ENCODE results near the gene SLC1A5.
A peak's percentile ranks its signal among the peaks of the same experiment; 100 is the strongest.
"Not testable (repeated sequence)": the region's sequence is repeated elsewhere in the genome, so short reads cannot be mapped to it uniquely, and the experiment has no call there.

The SLC1A5 gene

GRCh38 chr19:46797881-46798280 is 9.5 kb upstream of the SLC1A5 start:
- DNase-seq: no peak

GRCh38 chr19:46791944-46792343 is 3.5 kb upstream of the SLC1A5 start:
- no peak for DNase-seq

DNA sequence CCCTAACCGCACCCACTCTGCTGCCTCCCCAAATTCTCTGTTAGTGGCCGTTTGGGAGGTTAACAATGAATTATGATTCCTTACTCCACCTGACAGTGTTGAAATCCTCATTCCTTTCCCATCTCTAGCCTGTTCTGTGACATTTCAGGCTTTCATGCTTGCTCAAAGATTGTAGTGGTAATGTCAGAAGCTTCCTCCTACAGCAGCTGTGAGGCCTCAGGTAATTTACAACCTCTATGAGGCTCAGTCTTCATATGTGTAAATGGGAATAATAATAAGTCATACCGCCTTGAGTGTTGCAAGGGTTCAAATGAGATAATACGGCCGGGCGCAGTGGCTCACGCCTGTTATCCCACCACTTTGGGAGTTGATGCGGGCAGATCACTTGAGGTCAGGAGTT is 977 bp upstream of the SLC1A5 start:
- no peak for DNase-seq

GRCh38 chr19:46788968-46789338 is 559 bp upstream of the SLC1A5 start:
- DNase-seq: no peak

DNA sequence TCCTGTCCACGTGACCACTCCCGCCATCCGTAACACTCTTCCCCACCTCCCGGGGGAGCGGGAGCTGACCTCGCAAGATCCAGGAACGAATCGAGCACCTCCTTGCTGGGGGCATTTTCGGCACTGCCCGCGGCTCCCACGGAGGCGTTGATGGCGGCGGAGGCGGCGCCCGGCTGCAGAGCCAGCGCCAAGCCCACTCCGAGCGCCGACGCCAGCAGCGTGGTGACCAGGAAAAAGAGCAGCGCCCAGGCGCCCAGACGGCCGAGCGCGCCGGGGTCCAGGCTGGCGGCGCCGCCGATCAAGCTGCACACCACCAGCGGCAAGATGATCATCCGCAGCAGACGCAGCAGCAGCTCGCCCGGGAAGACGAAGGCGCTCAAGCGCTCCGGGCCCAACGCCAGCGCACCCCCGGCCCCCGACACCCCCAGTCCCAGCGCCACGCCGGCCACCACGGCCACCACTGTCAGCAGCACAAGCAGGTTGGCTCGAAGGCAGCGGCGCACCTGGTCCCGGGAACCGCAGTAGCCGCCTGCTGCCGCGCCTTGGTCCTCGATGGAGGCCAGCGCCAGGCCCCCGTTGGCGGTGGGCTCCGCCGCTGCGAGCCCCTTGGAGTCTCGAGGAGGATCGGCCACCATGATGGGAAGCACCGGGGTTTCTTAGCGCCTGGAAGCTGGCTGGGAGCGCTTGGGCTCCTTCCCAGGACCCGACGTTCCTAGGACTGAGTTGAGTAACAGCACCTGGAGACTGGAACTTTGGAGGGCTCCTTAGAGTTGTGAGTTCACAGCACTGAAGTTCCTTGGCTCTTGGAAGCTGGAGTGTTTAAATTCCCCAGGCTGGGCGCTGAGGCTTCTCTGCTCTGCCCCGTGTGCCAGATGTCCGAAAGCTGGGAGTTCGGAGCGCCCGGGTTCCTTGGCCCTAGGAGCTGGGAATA is 798 bp downstream of the SLC1A5 start:
- peak; percentile 41 for DNase-seq

GRCh38 chr19:46787040-46787330 is 1.4 kb downstream of the SLC1A5 start:
- DNase-seq: no peak

DNA sequence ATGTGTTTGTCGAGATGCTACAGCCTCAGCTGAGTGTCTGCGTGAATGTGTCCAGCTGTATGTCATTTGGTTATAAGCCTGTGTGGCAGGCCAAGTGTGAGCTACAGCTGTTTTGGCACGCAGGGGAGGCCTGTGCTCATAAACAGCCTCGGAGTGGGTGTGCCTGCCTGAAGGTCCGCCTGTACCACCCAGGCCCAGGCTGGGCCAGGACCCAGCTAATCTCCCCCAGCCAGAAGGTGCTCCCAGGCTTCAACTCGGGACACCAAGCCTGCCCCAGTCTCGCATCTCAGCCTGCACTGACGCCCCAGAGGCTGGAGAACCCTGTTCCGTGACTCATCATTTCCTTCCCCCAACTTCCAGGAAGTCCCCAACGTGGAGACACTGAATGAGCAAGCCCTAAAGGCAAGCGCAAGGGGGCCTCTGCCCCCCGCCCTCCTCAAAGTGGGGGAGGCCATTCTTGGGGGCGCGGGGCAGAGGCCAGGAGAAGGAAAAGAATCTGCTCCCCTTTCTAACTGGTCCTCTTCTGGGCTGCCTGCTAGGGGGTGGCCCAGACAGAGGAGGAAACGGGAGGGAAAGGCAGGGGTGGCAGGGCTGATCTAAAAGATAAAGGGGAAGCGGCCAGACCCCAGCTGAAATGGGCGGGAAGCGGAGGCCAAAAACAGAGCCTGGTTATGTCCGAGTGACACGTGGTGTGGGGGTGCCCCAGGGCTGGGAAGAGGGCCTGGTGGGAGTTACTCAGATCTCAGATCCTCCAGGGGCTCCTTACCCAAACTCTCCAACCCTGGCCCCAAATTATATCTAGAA is 2.0 kb downstream of the SLC1A5 start:
- peak; percentile 47 for DNase-seq

- DNase-seq: no peak
Measured at GRCh38 chr19:46785980-46786235, 2.5 kb downstream of the SLC1A5 start.

- no peak for DNase-seq
Measured at GRCh38 chr19:46785054-46785979, 3.1 kb downstream of the SLC1A5 start.

- peak; percentile 26 for DNase-seq
Measured at GRCh38 chr19:46784262-46785053, 3.9 kb downstream of the SLC1A5 start.

GRCh38 chr19:46783670-46784069 is 4.7 kb downstream of the SLC1A5 start:
- DNase-seq: no peak

- DNase-seq: no peak
Measured at GRCh38 chr19:46782355-46783019, 5.9 kb downstream of the SLC1A5 start.

GRCh38 chr19:46777956-46778645 is 10.3 kb downstream of the SLC1A5 start:
- DNase-seq: not testable (repeated sequence)

- no peak for DNase-seq
Measured at GRCh38 chr19:46776927-46777911, 11.2 kb downstream of the SLC1A5 start.

DNA sequence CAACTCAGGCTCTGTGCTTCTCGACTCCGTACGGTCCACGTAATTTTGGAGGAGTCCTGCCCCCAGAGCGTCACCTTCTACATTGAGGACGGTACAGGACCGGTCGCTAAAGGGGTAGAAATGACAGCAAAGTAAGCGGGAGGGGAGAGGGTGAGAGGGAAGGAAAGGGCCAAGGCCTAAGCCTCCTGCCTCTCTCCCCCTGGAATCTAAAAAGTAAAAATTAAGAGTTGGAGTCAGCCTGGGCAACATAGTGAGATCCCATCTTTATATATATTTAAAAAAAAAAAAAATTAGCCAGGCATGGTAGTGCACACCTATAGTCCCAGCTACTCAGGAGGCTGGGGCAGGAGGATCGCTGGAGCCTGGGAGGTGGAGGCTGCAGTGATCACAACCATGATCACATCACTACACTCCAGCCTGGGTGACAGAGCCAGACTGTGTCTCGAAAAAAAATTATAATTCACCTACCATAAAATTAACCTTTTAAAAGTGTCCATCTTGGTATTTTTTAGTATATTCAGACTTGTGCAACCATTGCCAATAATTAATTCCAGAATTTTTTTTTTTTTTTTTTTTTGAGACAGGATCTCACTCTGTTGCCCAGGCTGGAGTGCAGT is 12.6 kb downstream of the SLC1A5 start:
- DNase-seq: no peak

DNA sequence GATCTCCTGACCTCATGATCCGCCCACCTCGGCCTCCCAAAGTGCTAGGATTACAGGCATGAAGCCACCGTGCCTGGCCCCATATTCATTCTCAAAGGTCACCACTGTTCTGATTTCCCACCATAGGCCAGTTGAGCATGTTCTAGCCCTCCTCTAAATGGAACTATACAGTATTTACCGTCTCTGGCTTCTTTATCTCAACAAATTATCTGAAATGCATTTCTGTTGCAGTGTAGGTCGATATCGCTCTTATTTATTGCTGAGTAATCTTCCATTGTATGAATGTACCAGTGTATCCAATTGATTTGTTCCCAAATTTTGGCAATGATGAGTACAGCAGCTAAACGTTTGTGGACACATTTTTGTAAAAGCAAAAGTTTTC is 15.4 kb downstream of the SLC1A5 start:
- DNase-seq: no peak

DNA sequence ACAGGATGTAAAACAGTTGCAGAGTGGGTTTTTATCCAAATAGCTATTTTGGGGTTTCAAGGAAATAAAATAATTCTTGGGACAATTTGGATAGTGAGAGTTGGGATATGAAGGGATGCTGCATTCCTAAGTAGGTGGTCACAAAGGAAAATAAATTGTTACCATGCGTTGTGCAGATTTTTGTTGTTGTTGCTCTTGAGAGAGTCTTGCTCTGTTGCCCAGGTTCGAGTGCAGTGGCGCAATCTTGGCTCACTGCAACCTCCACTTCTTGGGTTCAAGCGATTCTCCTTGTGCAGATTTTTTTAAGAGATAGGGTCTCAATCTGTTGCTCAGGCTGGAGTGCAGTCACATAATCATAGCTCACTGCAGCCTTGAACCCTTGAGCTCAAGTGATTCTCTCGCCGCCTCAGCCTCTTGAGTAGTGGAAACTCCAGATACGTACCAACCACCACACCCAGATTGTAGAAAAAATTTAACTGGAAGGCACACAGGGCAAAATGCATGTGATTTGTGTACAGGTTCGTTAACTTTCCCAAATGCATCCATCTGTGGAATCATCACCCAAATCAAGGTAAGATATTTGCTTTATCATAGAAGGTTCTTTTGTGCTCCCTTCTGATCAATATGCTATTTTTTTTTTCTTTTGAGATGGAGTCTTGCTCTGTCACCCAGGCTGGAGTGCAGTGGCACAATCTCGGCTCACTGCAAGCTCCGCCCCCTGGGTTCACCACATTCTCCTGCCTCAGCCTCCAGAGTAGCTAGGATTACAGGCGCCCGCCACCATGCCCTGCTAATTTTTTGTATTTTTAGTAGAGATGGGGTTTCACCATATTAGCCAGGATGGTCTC is 16.0 kb downstream of the SLC1A5 start:
- no peak for DNase-seq

GRCh38 chr19:46768746-46769145 is 19.6 kb downstream of the SLC1A5 start:
- not testable (repeated sequence) for DNase-seq
